Activated CD8-positive, alpha-beta memory T cell treated with anti-CD3 and anti-CD28 coated beads for 1 hour (primary cell): ENCODE measurements around the gene CREB5.
"Not testable (repeated sequence)": the region's sequence is repeated elsewhere in the genome, so short reads cannot be mapped to it uniquely, and the experiment has no call there.

Experiments used
- DNase-seq, 2 donors: peaks; one replicate each; pipeline ENCODE4 v3.0.0-alpha.2; 2020; ENCODE audit warnings: low read depth in 1 of 2; ENCODE audit errors: extremely low read depth in 1 of 2

CREB5 gene

DNA sequence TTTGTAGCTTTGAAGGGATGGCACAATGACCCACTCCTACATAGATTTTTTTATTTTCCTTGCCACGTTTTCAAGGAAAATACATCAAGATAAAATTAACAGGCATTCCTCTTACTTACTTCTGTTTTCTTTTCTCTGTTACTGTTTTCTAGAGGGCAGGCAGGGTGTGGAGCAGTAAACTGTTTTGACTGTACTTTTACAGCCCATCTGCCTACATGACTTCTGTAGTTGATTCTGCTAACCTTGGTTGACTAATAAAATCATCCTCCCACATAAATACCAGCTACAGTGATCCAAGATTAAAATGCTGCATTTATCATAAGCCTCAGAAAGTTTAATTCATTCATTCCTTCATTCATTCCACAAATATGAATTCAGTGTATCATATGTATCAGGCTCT, 387.3 kb downstream of the CREB5 start:
- no peak for DNase-seq

DNA sequence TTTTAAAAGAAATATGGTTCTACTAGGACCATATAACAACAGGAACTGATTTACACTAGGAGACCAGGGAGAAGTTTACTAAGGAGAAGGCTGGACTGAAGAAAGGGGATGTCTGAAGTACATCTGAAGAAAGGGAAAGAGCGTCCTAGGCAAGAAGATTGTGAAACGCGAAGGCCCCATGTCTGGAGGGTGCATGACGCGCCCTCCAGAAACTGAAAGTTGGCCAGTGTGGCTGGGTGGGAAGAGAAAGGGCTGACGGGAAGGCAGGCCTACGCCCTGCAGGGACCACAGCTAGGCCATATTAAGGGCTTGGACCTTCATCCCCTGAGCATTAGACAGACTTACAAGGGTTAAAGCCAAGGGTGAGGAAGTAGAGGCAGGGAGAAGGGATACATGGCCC, 387.8 kb downstream of the CREB5 start:
- DNase-seq = no peak

DNA sequence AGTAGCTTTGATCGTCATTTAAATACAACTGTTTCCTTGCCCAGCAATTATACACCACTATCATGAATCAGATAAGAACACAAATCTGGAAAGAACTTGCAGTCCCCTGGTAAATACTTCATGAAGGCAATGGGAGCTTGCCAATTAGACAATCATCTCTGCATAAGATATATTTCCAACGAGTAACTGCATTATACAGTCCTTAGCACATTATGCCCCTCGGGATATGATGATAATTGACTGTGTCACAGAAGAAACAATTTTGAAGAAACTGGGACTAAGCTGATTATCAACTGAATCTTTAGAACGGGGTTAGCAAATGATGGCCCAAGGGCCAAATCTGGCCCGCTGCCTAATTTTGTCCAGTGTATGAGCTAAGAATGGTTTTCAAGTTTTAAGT, 390.1 kb downstream of the CREB5 start:
- DNase-seq = no peak

DNA sequence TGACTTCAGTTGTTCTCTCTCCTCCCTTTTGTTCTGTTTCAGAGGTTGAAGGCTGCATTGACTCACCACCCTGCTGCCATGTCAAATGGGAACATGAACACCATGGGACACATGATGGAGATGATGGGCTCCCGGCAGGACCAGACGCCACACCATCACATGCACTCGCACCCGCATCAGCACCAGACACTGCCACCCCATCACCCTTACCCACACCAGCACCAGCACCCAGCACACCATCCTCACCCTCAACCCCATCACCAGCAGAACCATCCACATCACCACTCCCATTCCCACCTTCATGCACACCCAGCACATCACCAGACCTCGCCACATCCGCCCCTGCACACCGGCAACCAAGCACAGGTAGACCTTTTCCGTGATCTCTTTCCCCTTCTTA, 391.8 kb downstream of the CREB5 start:
- no peak for DNase-seq

DNA sequence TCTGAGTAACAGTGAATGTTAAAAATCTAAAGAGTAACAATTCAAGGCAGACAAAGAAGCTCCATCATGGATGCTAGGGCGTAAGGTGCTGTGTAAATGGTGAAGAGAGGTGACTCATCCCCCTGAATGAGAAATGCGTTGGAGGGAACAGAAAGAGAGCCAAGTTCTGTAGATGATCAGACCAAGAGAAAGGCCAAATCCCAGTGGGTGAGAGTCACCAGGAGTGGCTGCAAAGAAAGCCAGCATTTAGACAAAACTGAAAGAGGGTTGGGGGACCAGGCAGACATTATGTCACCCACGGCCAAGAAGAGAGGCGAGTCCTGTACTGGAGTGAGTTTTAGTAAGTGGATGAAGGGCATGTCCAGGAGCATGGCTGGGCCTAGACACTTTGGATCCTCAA, 392.7 kb downstream of the CREB5 start:
- DNase-seq = no peak

DNA sequence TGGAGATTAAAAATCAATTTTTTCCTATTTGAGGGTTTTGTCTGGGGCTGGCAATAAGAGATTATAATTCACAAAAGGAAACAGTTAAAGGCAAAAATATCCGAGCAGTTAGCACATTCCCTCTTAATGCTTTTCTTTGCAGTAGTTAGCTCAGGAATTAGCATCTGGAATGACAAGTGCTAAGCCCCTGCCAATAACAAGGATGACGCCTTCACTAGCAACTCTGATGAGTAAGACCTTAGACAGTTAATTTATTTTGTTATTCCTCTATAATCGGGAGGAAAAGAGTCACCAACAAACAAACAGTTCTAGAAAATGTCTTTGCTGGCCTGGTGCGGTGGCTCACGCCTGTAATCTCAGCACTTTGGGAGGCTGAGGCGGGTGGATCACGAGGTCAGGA, 394.5 kb downstream of the CREB5 start:
- no peak for DNase-seq

DNA sequence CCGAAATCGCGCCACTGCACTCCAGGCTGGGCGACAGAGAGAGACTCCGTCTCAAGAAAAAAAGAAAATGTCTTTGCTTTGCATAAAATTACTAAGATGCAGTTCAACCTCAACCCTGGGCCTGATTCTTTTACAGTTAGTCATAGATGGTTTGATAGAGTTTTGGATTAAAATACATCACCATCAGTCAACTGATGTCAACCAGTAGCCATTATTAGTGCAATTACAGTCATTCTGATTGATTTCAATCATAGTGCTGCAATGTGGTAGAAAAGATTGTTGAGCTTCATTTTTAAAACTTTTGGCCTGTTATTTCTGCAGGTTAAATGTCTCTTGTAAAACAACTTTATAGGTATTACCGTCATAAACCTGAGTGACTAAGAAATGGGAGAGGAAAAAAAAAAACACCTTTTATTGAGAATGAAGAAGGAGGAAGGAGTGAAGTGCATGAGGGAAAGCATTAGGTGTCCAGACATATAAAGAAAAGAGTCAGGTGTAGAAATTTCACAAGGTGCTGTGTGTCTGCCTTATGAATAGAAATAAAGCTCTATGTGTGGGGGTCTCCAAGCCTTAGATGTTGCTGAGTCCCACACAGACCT, 395.2 kb downstream of the CREB5 start:
- DNase-seq = no peak

DNA sequence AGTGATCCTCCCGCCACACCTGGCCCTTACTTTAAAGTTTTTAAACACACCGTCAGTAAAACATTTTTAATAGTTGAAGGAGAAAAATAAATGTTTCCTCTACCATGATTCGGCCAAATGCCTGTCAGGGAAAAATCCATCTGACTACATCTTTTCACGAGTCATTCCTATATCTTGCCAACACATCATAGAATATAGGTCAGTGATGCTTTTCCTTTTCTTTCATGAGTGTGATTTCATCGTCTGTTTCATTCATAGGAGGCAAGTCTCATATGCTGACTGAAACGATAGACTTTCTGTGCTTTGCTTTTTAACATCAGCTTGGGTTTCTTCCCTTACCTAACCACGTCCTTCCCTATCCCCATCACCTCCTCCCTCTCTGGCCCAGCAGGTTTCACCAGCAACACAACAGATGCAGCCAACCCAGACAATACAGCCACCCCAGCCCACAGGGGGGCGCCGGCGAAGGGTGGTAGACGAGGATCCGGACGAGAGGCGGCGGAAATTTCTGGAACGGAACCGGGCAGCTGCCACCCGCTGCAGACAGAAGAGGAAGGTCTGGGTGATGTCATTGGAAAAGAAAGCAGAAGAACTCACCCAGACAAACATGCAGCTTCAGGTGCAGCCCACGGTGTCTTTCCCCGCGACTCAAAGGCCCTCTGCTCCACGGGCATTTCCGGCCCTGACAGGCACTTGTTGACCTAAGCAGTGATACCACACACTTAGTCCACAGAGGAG, 396.6 kb downstream of the CREB5 start:
- DNase-seq = no peak

DNA sequence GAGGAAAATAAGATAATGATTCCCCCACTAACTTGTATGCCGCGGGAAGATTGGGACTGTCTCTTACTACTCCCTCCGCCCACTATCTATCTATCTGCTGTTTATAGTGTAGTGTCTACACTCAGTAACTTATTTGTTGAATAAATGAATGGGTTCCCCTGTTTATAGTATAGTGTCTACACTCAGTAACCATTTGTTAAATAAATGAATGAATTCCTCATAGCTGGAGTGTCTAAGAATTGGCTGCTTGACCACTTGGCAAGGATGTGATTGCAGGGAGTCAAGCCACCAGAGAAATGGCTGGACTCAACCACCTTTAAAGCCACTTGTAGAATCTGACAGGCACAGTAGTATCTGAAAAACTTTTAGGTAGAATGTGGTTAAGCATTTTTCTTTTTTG, 398.7 kb downstream of the CREB5 start:
- no peak for DNase-seq

DNA sequence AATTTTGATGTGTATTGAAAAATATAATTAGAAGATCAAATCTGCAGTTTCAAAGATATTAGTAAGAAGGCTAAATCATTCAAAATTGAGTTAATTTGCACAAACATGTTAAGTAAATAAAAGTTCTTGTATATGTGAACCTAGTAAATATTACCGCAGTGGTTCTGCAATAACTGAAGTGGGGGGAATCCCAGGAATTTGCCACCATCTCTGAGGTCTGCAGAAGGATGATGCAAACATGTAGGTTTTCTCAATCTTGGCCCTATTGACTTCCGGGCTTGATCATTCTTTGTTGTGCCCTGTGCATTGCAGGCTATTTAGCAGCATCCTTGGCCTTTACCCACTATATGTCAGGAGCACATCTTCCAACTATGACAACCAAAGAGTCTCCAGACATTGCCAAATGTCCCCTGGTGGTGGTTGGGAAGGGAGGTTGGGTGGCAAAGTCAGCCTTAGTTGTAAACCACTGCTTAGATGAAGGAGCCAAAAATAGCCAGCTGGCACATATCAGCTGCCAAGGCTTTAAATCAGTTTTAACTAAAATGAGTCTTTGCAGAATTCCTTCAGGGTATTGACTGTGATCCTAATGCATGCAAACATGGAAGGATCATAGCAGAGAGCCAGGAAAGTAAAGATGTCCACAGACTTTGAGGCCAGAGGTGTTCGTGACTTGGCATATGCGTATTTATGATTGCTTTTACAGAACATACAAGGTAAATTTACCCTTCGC, 399.5 kb downstream of the CREB5 start:
- no peak for DNase-seq

DNA sequence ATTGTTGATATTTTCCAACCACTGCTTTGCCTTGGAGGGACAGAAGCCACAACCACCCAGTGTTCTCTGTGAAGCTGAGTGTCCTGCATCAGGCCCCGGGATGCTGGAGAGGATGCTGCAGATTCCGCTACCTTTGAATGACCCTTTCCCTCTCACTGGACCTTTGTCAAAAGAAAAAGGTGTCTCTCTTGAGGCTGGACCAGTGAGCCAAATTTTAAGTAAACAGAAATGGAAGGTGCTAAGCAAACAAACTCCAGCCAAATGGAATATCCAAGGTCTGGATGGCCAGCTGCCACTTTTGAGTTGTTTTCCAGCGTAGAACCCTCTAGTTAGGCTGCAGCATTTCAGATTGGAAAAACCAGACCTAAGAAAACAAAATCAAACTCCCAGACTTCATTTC, 400.3 kb downstream of the CREB5 start:
- DNase-seq = no peak

DNA sequence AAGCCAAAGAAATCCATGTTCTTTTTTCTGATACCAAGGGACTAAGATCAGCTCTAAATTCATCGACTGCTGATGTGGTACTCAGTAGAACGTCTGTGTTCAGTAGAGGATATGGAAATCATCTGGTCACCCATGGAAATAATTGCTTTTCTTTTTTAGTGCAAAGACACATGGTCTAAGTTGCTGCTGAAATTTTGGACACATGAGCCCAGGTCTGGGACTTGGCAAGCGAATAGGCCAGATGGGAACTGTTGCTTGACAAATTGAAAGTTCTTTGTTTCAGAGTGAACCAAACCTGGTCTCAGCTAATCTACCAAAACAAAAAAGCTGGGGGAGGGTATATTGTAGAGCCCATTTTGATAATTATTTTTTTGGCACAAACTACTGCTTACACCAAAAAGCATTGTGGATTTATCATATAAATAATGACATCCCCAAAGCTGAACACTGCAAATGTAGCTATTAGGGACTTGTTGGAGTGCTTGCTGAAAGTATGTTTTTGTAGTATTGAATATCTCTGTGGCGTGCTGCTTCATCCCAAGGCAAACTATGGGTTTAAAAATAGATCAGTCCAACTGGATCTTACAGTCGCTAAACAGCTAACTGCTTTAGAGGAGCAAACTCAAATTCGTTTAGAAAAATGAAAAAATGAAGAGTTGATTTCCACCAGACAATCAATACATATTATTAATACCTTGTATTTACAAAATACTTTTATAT, 401.1 kb downstream of the CREB5 start:
- DNase-seq = no peak

DNA sequence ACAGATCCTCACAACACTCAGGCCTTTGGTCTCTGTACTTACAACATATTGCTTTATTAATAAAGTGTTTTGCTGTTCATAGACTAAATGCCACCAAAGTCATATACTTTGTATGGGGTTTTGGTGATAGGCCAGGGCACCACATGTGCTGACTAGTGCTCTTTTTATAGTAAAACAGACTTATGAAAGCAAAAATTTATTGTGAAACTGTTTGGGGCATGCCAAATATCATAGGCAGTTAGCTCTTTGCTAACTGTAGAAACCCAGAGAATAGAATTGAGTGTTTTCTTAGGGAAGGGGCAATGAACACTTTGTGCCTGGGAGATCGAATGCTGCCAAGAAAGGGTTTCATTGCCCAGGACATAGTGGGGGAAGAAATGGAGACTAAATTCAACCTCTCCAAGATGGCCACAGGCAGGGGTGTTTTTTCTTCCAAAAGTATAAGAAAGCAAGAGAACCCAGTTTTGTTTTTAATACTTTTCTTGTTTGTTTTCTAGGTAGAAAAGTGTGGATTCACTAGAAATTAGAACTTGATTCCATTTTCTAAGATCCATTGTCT, 403.1 kb downstream of the CREB5 start:
- DNase-seq = no peak

DNA sequence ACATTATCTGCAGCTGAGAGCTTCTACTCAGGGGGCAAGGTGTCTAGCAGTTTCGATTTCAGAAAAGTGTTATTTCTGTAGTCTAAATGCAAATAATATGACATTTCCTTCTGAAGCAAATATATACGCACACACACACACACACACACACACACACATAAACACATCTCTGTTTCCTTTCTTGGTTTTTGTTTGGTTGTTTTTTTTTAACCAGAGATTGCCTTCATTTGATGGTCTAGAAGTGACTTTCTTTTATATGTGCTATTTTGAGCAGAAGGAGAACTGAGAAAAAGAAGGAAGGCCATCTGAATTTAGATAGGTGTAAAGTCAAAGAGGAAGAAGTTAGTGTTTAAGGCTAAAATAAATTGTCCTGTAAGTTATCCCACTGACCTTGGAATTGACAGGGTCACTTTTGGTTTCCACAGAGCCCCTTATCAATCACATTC, 403.6 kb downstream of the CREB5 start:
- DNase-seq = no peak

DNA sequence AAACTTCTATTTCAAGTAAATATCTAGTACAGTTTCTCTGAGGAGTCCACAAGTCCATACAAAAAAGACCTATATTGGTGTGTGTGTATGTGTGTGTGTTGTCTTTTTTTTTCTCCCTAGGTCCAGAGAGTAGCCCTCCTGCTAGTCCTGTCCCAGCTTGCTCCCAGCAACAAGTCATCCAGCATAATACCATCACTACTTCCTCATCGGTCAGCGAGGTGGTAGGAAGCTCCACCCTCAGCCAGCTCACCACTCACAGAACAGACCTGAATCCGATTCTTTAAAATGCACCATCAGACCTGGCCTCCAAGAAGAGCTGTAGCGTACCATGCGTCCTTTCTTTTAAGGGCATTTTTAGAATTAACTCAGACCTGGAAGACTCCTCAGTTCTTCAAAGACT, 406.7 kb downstream of the CREB5 start:
- DNase-seq = no peak

DNA sequence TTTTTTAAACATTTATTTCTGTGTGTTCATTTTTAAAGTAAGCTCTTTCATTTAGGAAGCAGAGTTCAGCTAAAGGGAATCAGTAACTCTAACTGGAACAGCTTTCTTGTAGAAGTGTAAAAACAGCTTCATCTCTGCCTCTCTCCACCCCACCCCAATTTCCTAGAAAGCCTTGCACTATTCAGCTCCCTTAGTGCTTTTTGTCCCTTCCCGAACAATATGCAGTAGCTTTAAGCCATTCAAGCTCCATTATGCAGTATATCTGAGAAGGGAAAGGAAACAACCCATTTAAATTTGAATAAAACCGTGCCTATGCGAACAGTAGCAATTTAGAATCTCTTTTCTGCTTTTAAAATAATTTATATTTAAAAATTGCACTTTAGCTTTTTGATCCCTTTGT, 411.3 kb downstream of the CREB5 start:
- no peak for DNase-seq

DNA sequence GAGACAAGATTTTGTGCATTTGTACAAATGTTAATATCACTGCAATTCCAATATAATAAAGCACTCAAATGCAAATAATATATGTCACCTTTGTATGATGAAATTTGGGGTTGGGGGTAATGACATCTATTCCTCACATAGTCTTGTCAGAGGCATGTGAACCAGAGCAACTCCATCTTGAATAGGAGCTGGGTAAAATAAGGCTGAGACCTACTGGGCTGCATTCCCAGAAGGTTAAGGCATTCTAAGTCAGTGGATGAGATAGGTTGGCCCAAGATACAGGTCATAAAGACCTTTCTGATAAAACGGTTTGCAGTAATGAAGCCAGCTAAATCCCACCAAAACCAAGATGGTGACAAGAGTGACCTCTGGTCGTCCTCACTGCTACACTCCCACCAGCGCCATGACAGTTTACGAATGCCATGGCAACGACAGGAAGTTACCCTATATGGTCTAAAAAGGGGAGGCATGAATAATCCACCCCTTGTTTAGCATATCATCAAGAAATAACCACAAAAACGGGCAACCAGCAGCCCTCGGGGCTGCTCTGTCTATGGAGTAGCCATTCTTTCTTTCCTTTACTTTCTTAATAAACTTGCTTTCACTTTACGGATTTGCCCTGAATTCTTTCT, 413.6 kb downstream of the CREB5 start:
- DNase-seq = not testable (repeated sequence)

DNA sequence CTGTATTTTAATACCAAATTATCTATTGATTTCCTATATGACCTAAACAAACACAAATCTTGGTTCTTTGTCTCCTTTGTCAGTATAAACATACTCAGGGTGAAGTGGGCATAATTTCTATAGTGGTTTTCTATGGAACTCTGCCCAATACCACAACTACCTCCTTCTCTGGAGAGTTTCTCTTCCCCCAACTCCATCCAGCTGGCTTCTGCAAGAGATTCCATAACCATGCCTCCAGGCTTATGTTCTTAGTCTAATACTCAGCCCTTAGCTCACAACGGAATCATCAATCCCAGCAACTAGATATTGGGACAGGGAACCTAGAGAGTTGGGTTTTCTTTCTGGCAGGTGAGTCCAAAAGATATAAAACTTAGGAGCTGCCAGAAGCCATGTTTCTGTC, 418.5 kb downstream of the CREB5 start:
- DNase-seq = no peak

DNA sequence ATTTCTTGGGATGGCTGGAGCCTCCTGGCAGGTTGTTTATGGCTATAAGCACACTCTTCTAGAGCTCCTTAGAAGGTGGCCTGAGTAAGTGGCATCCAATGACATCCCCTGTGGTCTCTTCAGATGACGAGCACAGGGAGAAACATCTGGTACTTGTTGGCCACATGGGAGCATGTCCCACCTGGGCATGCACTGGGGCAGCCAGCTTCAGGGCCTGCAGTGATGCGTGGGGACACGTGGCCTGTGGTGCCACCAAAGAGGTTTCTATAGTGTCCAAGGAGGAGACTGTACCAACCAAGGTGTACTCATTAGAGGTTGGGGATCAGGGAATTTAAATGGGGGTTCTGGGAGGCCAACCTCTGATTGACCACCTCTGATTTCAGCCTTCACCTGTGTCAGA, 420.4 kb downstream of the CREB5 start:
- no peak for DNase-seq

DNA sequence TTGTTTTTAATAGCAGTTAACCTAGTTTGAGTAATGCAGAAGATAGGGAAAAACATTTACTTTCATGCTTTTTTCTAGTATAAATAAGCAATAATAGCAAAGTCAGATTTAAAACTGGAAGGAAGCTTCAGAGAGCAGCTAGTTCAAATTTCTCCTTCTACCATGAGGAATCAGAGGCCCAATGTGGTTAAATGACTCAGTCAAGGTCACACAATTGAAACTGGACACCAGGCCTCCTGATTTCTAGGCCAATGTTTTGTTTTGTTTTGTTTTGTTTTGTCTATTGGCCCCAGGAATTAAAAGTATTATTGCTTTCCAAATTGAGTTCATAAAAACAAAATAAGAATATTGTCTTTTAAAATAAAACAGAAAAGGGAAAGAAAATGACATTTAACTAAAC, 423.5 kb downstream of the CREB5 start:
- no peak for DNase-seq

DNA sequence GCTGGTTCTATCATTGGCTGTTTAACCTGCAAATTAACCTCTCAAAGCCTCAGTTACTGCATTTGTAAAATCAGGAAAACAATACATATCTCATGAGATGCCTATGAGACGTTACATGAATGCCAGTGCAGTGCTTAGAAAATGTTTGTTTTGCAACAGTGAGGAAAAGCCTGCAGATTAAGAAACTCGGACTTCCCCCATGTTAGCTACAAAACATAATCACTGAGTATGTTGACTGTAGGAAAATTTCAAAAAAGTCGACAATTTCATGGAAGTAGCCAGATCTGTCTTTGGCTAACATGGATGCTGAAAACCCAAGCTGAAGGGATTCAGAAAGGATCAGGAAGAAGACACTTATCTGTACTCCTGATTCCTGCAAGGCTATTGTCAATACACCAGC, 424.4 kb downstream of the CREB5 start:
- DNase-seq = no peak
